Measurements from ENCODE around the gene CACNB3. TPM values are rescaled to one million over a fixed set of nuclear protein-coding genes. Genes with fewer than 3 reads are reported as not detected.
A peak's percentile ranks its signal among the peaks of the same experiment; 100 is the strongest.

CACNB3 gene
- total and polyA plus RNA-seq, 2 of the 13 experiments (the other 11 are each of a cell fraction or from before 2014, with no cell fraction given): 0.29 to 0.54 TPM

DNA sequence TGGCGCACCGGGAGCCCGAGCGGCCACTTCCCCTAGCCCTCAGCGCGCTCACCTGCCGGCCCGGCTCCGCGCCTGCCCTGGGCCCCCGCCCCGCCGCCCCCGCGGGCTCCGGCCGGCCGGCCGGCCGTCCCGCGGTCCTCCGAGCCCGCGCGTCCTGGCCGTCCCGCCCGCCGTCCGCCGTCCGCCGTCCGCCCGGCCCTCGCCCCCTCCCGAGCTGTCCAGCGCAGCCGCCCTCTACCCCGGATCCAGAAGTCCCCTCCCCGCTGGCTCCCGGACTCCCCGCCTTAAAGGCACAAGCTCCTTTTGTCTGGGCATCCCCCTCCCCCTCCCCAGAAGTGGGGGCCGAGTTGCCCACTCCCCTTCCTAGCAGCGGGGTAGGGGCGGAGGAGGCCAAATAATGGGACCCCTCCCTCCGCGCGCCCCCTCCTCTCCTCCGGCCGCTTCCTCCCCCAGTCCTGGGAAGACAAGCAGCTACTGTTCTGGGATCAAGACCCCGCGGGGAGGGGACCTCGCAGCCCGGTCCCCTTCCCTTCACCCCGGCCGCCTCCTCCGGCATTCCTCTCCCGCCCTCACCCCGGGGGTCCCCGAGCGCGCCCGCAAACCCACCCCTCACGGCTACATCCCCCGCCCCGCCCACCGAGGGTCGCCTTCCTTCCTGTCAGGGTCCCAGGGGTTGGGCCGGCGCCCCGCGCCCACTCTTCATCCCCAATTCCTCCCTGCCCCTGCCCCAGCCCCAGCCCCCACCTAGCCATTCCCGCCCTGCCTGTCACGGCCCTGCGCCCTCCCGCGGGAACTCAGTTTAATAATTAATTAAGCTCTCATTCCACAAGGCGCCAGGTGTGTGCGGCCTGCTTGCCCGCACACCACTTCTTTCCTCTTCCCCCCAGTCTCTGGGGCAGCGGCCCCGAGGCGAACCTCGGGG, 29.2 kb upstream of the CACNB3 start, which contains the start of gene ADCY6 (continued):
- TF ChIP-seq, protein P1, sequence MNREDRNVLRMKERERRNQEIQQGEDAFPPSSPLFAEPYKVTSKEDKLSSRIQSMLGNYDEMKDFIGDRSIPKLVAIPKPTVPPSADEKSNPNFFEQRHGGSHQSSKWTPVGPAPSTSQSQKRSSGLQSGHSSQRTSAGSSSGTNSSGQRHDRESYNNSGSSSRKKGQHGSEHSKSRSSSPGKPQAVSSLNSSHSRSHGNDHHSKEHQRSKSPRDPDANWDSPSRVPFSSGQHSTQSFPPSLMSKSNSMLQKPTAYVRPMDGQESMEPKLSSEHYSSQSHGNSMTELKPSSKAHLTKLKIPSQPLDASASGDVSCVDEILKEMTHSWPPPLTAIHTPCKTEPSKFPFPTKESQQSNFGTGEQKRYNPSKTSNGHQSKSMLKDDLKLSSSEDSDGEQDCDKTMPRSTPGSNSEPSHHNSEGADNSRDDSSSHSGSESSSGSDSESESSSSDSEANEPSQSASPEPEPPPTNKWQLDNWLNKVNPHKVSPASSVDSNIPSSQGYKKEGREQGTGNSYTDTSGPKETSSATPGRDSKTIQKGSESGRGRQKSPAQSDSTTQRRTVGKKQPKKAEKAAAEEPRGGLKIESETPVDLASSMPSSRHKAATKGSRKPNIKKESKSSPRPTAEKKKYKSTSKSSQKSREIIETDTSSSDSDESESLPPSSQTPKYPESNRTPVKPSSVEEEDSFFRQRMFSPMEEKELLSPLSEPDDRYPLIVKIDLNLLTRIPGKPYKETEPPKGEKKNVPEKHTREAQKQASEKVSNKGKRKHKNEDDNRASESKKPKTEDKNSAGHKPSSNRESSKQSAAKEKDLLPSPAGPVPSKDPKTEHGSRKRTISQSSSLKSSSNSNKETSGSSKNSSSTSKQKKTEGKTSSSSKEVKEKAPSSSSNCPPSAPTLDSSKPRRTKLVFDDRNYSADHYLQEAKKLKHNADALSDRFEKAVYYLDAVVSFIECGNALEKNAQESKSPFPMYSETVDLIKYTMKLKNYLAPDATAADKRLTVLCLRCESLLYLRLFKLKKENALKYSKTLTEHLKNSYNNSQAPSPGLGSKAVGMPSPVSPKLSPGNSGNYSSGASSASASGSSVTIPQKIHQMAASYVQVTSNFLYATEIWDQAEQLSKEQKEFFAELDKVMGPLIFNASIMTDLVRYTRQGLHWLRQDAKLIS (CRISPR knock-in tag; IDR thresholded peaks at IDR 0.05): no peak
- TF ChIP-seq GABPB1 (CRISPR knock-in tag; IDR thresholded peaks at IDR 0.05) (peak; percentile 88), KDM2A (CRISPR knock-in tag; IDR thresholded peaks at IDR 0.05; ENCODE audit: borderline replicate concordance, low read depth) (peak; percentile 40; the same call in 1 of the 2 replicates), STAG1 (CRISPR knock-in tag; IDR thresholded peaks at IDR 0.05) (no peak), CHD2 (IDR thresholded peaks at IDR 0.05; ENCODE audit: low read depth, low read length) (peak; percentile 71), SAP130 (CRISPR knock-in tag; IDR thresholded peaks at IDR 0.05; ENCODE audit: low read depth) (peak; percentile 28; the same call in 1 of the 2 replicates), ZNF773 (CRISPR knock-in tag; IDR thresholded peaks at IDR 0.05; ENCODE audit: borderline replicate concordance) (no peak), HNRNPUL1 (IDR thresholded peaks at IDR 0.05; ENCODE audit: low read depth, low read length) (peak; percentile 57; the same call in 1 of the 2 replicates), ZNF256 (CRISPR knock-in tag; conservative IDR thresholded peaks at IDR 0.05) (no peak), ELF3 (CRISPR knock-in tag; IDR thresholded peaks at IDR 0.05) (0 out of 2 replicates have a peak, but pooled peaks have one; percentile 6), TAF15 (IDR thresholded peaks at IDR 0.05; ENCODE audit: low read depth, low read length, poor library complexity, severe bottlenecking) (no peak), HNF1B (CRISPR knock-in tag; IDR thresholded peaks at IDR 0.05) (0 out of 2 replicates have a peak, but pooled peaks have one; percentile 1), PITX1 (CRISPR knock-in tag; IDR thresholded peaks at IDR 0.05) (peak; percentile 36), ISL2 (CRISPR knock-in tag; IDR thresholded peaks at IDR 0.05) (0 out of 2 replicates have a peak, but pooled peaks have one; percentile 8), NCOA2 (CRISPR knock-in tag; IDR thresholded peaks at IDR 0.05) (no peak), ZNF543 (CRISPR knock-in tag; IDR thresholded peaks at IDR 0.05) (peak; percentile 40; the same call in 1 of the 2 replicates), ARNT2 (CRISPR knock-in tag; IDR thresholded peaks at IDR 0.05; ENCODE audit: low read depth) (0 out of 2 replicates have a peak, but pooled peaks have one; percentile 22), ZFX (CRISPR knock-in tag; IDR thresholded peaks at IDR 0.05; ENCODE audit: low read depth) (peak; percentile 70), ZNF274 (CRISPR knock-in tag; IDR thresholded peaks at IDR 0.05) (no peak)
- TF ChIP-seq, protein P2, sequence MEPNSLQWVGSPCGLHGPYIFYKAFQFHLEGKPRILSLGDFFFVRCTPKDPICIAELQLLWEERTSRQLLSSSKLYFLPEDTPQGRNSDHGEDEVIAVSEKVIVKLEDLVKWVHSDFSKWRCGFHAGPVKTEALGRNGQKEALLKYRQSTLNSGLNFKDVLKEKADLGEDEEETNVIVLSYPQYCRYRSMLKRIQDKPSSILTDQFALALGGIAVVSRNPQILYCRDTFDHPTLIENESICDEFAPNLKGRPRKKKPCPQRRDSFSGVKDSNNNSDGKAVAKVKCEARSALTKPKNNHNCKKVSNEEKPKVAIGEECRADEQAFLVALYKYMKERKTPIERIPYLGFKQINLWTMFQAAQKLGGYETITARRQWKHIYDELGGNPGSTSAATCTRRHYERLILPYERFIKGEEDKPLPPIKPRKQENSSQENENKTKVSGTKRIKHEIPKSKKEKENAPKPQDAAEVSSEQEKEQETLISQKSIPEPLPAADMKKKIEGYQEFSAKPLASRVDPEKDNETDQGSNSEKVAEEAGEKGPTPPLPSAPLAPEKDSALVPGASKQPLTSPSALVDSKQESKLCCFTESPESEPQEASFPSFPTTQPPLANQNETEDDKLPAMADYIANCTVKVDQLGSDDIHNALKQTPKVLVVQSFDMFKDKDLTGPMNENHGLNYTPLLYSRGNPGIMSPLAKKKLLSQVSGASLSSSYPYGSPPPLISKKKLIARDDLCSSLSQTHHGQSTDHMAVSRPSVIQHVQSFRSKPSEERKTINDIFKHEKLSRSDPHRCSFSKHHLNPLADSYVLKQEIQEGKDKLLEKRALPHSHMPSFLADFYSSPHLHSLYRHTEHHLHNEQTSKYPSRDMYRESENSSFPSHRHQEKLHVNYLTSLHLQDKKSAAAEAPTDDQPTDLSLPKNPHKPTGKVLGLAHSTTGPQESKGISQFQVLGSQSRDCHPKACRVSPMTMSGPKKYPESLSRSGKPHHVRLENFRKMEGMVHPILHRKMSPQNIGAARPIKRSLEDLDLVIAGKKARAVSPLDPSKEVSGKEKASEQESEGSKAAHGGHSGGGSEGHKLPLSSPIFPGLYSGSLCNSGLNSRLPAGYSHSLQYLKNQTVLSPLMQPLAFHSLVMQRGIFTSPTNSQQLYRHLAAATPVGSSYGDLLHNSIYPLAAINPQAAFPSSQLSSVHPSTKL (CRISPR knock-in tag; IDR thresholded peaks at IDR 0.05): no peak
